Activated B cell treated with CpG ODN at 0.5 μM for 24 hours (primary cell): ENCODE data around the gene MCRIP1. TPM values are rescaled to one million over a fixed set of nuclear protein-coding genes. Genes with fewer than 3 reads are reported as not detected.

Source experiments
- ATAC-seq: fragments of 200-7000 bp; cut with Tn5 transposase; one replicate; pipeline ENCODE4 v1.10.0; 2021; ENCODE audit warnings: low read depth, mild to moderate bottlenecking, moderate library complexity
- CTCF ChIA-PET: fragments of 350-600 bp; sonication (Branson Sonifier 250); formaldehyde crosslinking; loops from one replicate; lab custom pipeline; 2021; ENCODE audit warnings: antibody characterized with exemption; lab: Charles Lee
- POLR2A ChIA-PET: fragments of 350-600 bp; sonication (Branson Sonifier 250); formaldehyde crosslinking; loops from one replicate; lab custom pipeline; 2021; ENCODE audit warnings: antibody characterized with exemption; lab: Charles Lee
- DNase-seq: peaks from one replicate; pipeline ENCODE4 v3.0.0; 2022
- H3K27ac Mint-ChIP-seq: one replicate; pipeline ENCODE4 v1.8.0; 2020; ENCODE audit warnings: mixed read lengths
- H3K27me3 Mint-ChIP-seq: one replicate; pipeline ENCODE4 v1.8.0; 2021; ENCODE audit warnings: mixed read lengths
- H3K36me3 Mint-ChIP-seq: one replicate; pipeline ENCODE4 v1.8.0; 2021; ENCODE audit warnings: low read depth, mixed read lengths
- H3K4me1 Mint-ChIP-seq: one replicate; pipeline ENCODE4 v1.8.0; 2021; ENCODE audit warnings: mixed read lengths
- H3K4me3 Mint-ChIP-seq: one replicate; pipeline ENCODE4 v1.8.0; 2020; ENCODE audit warnings: mild to moderate bottlenecking, mixed read lengths
- H3K9me3 Mint-ChIP-seq: one replicate; pipeline ENCODE4 v1.8.0; 2020; ENCODE audit warnings: mixed read lengths
- CTCF ChIP-seq: fragments of 200-600 bp; IDR thresholded peaks from one replicate; pipeline ENCODE4 v1.8.0; 2022; ENCODE audit warnings: antibody characterized with exemption, mild to moderate bottlenecking
- intact Hi-C: fragments of 100-400 bp; cut with micrococcal nuclease; formaldehyde crosslinking; loops from one replicate; pipeline ENCODE4 v1.15.1; 2024
- total RNA-seq: library from RNA; stranded (reverse); gene quantifications from 2 replicates; pipeline ENCODE4 v1.2.3, GENCODE V29; 2022

The MCRIP1 gene
- total RNA-seq, 1 donor from 2014 or later = 75.0 TPM

DNA sequence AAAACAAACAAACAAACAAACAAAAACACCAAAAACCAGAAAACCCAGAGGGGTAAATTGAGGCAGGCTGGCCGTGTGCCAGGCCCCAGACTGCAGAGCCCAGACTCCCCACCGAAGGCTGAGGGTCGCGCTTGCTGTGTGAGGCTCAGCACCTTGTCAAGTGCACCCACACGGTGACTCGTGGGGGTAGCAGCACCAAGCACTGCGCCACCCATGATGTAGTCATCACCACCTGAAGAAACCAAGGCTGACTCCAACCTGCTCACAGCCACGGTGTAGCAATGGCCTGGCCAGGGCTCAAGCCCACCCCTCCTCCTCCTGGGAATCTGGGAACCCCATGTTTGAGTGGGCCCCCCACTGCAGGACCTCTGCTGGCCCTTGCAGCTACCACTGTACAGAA lies 11.9 kb downstream of the MCRIP1 start:
- H3K27ac Mint-ChIP-seq = no peak overlapping the region
- H3K4me1 Mint-ChIP-seq = peaks cover 4% of the 10 kb centered on the region
- H3K9me3 Mint-ChIP-seq = no peaks in the 10 kb centered on the region
- TF ChIP-seq CTCF = no peak
- intact Hi-C loops = no loop called here
- POLR2A ChIA-PET = interaction anchor here (1.7 kb wide), 1 partner anchor 12 kb away, joined by 6 read pairs; the partner anchor contains the start of gene MCRIP1
- ATAC-seq (no peak), DNase-seq (no peak)
- H3K27me3 Mint-ChIP-seq = no peaks in the 10 kb centered on the region
- H3K36me3 Mint-ChIP-seq = peaks cover 15% of the 10 kb centered on the region
- CTCF ChIA-PET = no interaction called here
- H3K4me3 Mint-ChIP-seq = no peak overlapping the region

DNA sequence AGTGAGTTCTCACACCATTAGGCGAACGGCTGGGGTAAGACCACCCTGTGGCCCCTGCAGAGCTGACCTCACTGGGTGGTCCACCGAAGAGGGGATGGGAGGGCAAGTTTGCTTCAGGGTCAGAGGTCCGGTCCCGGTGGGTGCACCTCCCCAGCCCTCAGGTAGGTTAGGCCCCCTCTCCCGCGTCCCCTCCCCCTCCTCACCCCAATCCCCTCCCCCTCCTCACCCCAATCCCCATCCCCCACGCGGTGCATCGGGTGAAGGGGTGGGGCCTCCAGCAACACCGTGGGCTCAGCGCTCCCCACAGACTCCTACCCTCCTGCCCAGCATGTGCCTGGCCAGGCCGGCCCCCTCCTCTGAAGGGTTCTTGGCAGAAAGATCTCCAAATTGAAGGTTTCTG lies 13.4 kb downstream of the MCRIP1 start:
- H3K27me3 Mint-ChIP-seq = no peaks in the 10 kb centered on the region
- ChIA-PET POLR2A (no interaction called here), CTCF (no interaction called here)
- intact Hi-C loops = no loop called here
- peaks cover 12% of the 10 kb centered on the region for H3K36me3 Mint-ChIP-seq
- H3K4me1 Mint-ChIP-seq = no peaks in the 10 kb centered on the region
- DNase-seq = no peak
- H3K4me3 Mint-ChIP-seq = no peak overlapping the region
- no peaks in the 10 kb centered on the region for H3K9me3 Mint-ChIP-seq
- ATAC-seq = no peak
- H3K27ac Mint-ChIP-seq = no peak overlapping the region
- no peak for TF ChIP-seq CTCF

DNA sequence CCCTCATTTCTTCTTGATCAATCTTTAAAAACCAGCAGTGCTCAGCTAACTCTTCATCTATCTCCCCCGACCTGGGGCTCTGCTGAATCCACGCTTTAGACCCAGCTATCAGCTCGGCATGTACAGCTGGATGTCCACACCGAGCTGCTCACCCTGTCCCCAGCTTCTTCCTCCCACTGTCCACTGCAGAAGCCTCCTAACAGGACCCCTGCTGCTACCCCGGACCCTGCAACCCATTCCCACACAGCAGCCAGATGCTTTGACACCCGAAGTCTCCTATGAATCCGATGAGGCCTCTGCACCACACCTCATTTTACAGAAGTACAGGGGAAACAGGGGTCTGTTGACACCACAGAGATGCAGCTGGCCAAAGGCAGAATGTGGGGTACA lies 15.3 kb downstream of the MCRIP1 start:
- CTCF ChIA-PET = no interaction called here
- H3K4me1 Mint-ChIP-seq = no peaks in the 10 kb centered on the region
- H3K36me3 Mint-ChIP-seq = peaks cover 3% of the 10 kb centered on the region
- intact Hi-C loops = no loop called here
- no peaks in the 10 kb centered on the region for H3K27me3 Mint-ChIP-seq
- ATAC-seq (no peak), DNase-seq (no peak)
- no peak overlapping the region for H3K4me3 Mint-ChIP-seq
- no peak for TF ChIP-seq CTCF
- H3K9me3 Mint-ChIP-seq = no peaks in the 10 kb centered on the region
- no peak overlapping the region for H3K27ac Mint-ChIP-seq
- POLR2A ChIA-PET = no interaction called here

GRCh38 chr17:81815646-81815986 lies 17.5 kb downstream of the MCRIP1 start:
- TF ChIP-seq CTCF = no peak
- no peak for ATAC-seq
- CTCF ChIA-PET = no interaction called here

GRCh38 chr17:81814748-81815645 lies 18.1 kb downstream of the MCRIP1 start:
- no peaks in the 10 kb centered on the region for H3K9me3 Mint-ChIP-seq
- no peak for TF ChIP-seq CTCF
- intact Hi-C loops = no loop called here
- no peak overlapping the region for H3K4me3 Mint-ChIP-seq
- H3K27ac Mint-ChIP-seq = no peak overlapping the region
- no peak for DNase-seq
- ChIA-PET CTCF (no interaction called here), POLR2A (interaction anchor here (0.6 kb wide), 1 partner anchor 10 kb away, joined by 6 read pairs; no protein-coding TSS in a partner anchor)
- H3K27me3 Mint-ChIP-seq = peaks cover 4% of the 10 kb centered on the region
- no peaks in the 10 kb centered on the region for H3K4me1 Mint-ChIP-seq
- no peak for ATAC-seq
- H3K36me3 Mint-ChIP-seq = no peaks in the 10 kb centered on the region

More at GRCh38 chr17:81815646-81815986, 17.5 kb downstream of the MCRIP1 start:
- Mint-ChIP-seq H3K27ac (no peak overlapping the region), H3K4me1 (no peaks in the 10 kb centered on the region), H3K9me3 (no peaks in the 10 kb centered on the region), H3K36me3 (no peaks in the 10 kb centered on the region), H3K4me3 (no peak overlapping the region), H3K27me3 (no peaks in the 10 kb centered on the region)
- DNase-seq = no peak
- intact Hi-C loops = no loop called here
- POLR2A ChIA-PET = interaction anchor here (0.6 kb wide), 1 partner anchor 11 kb away, joined by 6 read pairs; no protein-coding TSS in a partner anchor
